ENCODE data around the gene KNCN. TPM values are rescaled to one million over a fixed set of nuclear protein-coding genes. Genes with fewer than 3 reads are reported as not detected.

KNCN gene
- total RNA-seq, 1 donor from 2014 or later = not detected

DNA sequence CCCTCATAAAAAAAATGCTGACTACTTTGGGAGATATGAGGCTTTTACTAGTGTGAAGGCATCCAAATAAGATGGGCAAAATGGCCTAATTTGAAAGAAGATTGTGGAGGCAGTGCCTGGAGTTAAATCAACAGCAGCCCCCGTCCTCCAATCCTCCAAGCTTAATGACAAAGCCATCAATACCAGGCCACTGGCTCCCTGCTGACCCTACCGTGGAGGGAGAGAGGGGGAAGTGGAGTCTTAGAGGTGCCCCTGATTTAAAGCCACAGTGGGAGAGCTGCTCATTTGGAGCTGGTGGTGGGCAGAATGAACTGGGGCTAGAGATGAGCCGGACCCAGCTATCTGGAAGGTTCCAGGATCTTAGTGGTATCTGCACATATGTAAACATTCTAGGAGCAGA, 24.3 kb upstream of the KNCN start:
- Mint-ChIP-seq H3K4me1 (peaks cover 8% of the 10 kb centered on the region), H3K4me3 (no peak overlapping the region), H3K27me3 (ENCODE audit: low read depth) (no peaks in the 10 kb centered on the region), H3K9me3 (no peaks in the 10 kb centered on the region), H3K27ac (no peak overlapping the region), H3K36me3 (peaks cover 15% of the 10 kb centered on the region)
- TF ChIP-seq, protein P1, sequence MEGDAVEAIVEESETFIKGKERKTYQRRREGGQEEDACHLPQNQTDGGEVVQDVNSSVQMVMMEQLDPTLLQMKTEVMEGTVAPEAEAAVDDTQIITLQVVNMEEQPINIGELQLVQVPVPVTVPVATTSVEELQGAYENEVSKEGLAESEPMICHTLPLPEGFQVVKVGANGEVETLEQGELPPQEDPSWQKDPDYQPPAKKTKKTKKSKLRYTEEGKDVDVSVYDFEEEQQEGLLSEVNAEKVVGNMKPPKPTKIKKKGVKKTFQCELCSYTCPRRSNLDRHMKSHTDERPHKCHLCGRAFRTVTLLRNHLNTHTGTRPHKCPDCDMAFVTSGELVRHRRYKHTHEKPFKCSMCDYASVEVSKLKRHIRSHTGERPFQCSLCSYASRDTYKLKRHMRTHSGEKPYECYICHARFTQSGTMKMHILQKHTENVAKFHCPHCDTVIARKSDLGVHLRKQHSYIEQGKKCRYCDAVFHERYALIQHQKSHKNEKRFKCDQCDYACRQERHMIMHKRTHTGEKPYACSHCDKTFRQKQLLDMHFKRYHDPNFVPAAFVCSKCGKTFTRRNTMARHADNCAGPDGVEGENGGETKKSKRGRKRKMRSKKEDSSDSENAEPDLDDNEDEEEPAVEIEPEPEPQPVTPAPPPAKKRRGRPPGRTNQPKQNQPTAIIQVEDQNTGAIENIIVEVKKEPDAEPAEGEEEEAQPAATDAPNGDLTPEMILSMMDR (IDR thresholded peaks at IDR 0.05; ENCODE audit: unreplicated experiment) = no peak
- no peak for DNase-seq (ENCODE audit: low spot score in 2 of 2, unreplicated experiment in 2 of 2)

DNA sequence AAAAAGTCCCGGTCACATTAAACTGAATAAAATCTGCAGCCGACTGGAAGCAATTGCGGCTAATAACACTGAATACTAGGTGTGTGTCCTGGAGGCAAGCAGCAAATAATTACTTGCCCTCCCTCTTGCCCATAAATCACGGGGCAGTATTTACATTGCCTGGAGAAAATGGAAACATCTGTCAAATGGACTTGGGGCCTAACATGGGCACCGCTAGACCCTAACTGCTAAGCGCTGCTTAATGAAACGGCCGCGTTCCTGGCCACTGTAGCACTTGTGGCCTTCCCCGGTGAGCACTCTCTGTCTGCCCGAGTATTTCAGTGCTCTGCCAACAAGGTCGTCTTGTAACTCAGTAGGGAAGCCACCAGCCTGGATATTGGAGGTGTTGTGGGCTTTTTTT, 23.9 kb upstream of the KNCN start:
- TF ChIP-seq, protein P1 (IDR thresholded peaks at IDR 0.05; ENCODE audit: unreplicated experiment) = no peak
- peaks cover 10% of the 10 kb centered on the region for H3K36me3 Mint-ChIP-seq
- no peak overlapping the region for H3K27ac Mint-ChIP-seq
- no peaks in the 10 kb centered on the region for H3K9me3 Mint-ChIP-seq
- H3K27me3 Mint-ChIP-seq (ENCODE audit: low read depth) = no peaks in the 10 kb centered on the region
- peaks cover 8% of the 10 kb centered on the region for H3K4me1 Mint-ChIP-seq
- no peak for DNase-seq (ENCODE audit: low spot score in 2 of 2, unreplicated experiment in 2 of 2)
- H3K4me3 Mint-ChIP-seq = no peak overlapping the region

DNA sequence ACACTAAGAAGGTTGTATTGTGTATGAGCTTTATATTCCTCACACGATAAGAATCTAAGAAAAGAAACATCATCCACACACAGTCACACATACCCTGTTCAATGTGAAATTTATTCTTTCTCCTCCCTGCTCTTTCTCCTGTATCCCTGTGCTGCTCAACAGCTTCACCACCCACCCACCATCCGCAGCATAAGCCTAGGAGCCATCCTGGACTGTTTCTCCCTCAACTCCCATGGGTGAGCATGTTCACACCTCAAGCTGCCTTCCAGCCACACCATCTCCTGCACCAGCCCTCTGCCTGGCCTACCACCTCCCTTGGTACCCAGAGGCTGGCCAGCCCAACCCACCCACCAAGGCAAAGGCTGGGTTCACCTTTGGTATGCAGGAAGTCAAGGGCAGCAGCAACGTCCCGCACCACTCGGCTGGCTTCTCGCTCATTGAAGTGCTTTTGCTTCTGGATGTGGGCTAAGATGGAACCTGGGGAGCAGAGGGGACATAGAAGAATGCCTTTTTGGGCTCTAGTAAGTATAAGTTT, 20.3 kb upstream of the KNCN start:
- TF ChIP-seq, protein P1 (IDR thresholded peaks at IDR 0.05; ENCODE audit: unreplicated experiment) = no peak
- H3K27ac Mint-ChIP-seq = no peak overlapping the region
- peaks cover 12% of the 10 kb centered on the region for H3K4me1 Mint-ChIP-seq
- peaks cover 7% of the 10 kb centered on the region for H3K36me3 Mint-ChIP-seq
- DNase-seq (ENCODE audit: low spot score in 2 of 2, unreplicated experiment in 2 of 2) = no peak
- H3K27me3 Mint-ChIP-seq (ENCODE audit: low read depth) = no peaks in the 10 kb centered on the region
- H3K9me3 Mint-ChIP-seq = peaks cover 3% of the 10 kb centered on the region
- H3K4me3 Mint-ChIP-seq = no peak overlapping the region

DNA sequence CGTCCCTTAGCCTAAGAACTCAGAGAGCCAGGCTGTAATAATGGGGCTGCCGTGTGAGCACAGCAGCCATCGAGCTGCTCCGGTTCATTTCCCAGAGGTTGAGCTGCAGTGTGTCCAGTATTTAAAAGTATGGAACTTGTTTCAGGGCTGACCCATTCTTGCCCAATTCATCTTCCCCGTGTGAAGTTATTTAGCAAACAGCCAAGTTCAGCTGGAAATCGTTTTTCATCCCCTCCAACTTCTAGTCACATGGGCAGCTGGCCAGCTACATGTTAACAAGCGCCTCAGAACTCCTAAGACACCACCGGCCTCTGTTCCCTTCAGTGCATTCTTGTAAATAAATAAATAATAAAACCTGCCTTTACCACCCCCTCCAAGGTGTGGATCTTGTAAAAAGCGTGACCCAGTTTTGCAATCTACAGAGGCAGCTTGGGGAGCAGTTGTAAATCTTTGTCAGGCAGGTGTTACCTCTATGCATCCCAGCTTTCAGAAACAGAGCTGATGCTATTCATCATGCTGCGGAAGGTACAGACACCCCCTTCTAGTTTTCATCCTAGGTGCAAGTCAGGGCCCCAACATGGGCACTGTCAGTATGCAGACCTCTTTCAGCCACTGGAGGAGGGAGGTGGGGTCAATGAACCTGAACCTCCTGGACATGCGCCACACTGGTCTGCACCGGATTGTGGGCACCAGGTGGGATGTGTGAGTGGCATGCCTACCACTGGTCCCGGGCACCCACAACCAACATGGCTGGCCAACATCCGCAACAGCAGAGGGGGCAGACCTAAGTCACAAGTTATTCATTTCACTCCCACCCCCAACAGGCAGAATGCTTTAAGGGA, 18.7 kb upstream of the KNCN start:
- Mint-ChIP-seq H3K27me3 (ENCODE audit: low read depth) (no peaks in the 10 kb centered on the region), H3K9me3 (peaks cover 3% of the 10 kb centered on the region), H3K4me3 (no peak overlapping the region), H3K27ac (no peak overlapping the region), H3K36me3 (peaks cover 19% of the 10 kb centered on the region), H3K4me1 (peaks cover 6% of the 10 kb centered on the region)
- TF ChIP-seq, protein P1 (IDR thresholded peaks at IDR 0.05; ENCODE audit: unreplicated experiment) = no peak
- no peak for DNase-seq (ENCODE audit: low spot score in 2 of 2, unreplicated experiment in 2 of 2)

DNA sequence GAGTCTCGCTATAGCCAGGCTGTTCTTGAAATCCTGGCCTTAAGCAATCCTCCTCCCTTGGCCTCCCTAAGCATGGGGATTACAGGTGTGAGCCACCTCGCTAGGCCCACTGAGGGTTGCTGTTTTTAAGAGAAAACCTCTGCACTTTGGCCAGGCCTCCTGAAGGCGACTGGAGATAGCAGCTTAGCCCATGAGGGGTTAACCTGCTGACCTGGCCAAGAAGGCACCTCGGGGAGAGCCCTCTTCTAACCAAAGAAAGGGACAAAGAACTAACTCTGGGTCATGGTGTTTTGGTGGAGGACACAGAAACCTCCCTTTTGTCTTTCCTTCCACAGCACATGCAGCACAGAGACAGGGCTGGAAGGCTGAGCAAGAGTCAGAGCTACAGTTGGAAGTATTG, 17.7 kb upstream of the KNCN start:
- Mint-ChIP-seq H3K4me3 (no peak overlapping the region), H3K27me3 (ENCODE audit: low read depth) (no peaks in the 10 kb centered on the region)
- TF ChIP-seq, protein P1 (IDR thresholded peaks at IDR 0.05; ENCODE audit: unreplicated experiment) = no peak

More for the DNA sequence above, 17.7 kb upstream of the KNCN start:
- H3K4me1 Mint-ChIP-seq = peaks cover 4% of the 10 kb centered on the region
- no peak for DNase-seq (ENCODE audit: low spot score in 2 of 2, unreplicated experiment in 2 of 2)
- H3K36me3 Mint-ChIP-seq = peaks cover 24% of the 10 kb centered on the region
- no peak overlapping the region for H3K27ac Mint-ChIP-seq
- peaks cover 3% of the 10 kb centered on the region for H3K9me3 Mint-ChIP-seq
